Measurements from ENCODE around the gene ULK1.

The ULK1 gene

DNA sequence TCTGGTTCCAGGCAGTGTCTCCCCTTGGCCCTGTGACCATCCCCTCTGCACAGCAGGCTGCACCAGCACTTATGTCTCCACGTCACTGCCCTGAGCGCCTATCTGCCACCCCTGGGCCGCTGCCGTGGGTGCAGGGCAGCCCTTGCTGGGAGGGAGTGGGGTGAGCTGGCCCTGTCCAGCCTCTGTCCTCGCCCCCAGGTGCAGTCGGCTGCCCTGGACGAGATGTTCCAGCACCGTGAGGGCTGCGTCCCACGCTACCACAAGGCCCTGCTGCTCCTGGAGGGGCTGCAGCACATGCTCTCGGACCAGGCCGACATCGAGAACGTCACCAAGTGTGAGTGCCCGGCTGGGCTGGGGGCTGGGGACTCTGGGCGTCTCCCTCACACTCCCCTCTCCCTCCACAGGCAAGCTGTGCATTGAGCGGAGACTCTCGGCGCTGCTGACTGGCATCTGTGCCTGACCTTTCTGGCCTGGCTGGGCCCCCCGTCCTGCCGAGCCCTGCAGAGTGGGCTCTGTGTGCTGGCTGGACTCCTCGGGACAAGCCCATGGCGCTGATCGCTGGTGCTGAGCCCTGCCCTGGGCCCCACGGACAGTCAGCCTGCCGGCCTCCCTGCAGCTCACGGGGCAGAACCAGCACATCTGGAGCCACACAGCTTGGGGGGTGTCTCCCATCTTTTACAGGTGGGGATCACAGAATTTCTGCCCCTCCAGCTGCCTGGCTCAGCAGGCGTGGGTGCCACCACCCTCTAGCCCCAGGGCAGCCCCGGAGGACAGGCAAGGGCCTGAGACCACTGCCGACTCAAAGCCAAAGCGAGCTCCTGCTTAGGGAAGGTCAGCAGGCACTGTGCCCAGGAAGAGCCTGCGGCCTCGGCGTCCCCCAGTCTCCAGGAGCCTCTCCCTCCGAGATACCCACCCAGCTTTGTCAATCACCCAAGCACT is 26.7 kb downstream of the ULK1 start:
- DNase-seq = no peak

- no peak for DNase-seq
Measured at GRCh38 chr12:131921866-131922769, 27.7 kb downstream of the ULK1 start.

GRCh38 chr12:131922772-131923171 is 28.4 kb downstream of the ULK1 start:
- DNase-seq = no peak

- DNase-seq = no peak
Measured at GRCh38 chr12:131923260-131923659, 28.8 kb downstream of the ULK1 start.

GRCh38 chr12:131927110-131928079 is 33.0 kb downstream of the ULK1 start:
- no peak for DNase-seq

DNA sequence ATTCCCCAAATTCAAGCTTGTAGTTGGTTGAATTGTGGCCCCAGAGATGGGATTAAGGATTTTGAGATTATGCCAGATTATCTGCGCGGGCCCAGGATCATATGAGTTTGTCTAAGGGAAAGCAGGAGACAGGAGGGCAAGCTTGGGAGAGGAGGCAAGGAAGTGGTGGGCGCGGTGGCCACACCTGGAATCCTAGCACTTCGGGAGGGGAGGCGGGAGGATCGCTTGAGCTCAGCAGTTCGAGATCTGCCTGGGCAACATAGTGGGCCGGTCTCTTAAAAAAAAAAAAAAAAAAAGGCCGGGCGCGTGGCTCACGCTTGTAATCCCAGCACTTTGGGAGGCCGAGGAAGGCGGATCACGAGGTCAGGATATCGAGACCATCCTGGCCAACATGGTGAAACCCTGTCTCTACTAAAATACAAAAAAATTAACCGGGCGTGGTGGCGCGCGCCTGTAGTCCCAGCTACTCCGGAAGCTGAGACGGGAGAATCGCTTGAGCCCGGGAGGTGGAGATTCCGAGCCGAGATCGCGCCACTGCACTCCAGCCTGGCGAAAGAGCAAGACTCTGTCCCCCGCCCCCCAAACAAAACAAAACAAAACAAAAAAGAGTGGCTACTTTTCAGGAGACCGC is 33.8 kb downstream of the ULK1 start:
- DNase-seq = no peak

DNA sequence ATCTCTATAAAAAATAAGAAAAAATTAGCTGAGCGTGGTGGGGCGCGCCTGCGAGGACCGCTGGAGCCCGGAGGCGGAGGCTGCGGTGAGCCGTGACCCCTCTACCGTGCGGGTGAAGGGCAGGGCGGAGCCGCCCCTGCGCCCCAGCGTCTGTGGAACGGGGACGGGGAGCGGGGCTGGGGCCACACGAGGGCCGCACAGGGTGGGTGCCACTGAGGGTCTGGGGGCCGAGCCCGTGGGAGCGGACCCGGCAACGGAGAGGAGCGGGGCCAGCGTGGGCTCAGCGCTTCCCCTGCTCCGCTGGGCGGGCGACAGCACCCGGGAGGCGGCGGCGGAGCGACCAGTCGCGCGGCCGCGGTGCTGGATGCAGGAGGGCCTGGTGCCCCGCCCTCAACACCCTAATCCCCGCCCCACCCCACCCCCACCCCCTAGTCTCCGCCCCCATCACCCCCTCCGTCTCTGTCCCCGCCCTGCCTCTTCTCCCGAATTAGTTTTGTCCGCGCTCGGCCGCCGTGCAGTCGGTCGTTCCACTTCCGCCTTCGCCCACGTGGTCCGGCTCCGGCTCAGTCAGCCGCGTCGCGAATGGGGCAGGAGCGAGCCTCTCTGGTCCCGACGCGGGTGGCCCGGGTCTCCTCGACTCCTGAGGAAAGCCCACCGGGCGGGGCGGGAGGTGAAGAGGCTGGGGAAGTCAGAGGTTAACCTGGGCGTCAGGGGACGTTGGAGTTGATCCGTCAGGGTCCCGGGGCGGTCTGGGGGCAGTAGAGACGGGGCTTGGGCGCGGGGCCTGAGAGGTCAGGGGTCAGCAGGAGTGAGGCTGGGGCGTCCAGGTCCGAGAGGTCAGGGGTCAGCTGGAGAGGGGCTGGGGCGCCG is 34.5 kb downstream of the ULK1 start, which contains the start of gene PUS1:
TSS of gene PUS1 (plus strand) at position 566 of the 870 bp plus-strand sequence. CDS start 447 bp downstream, outside the sequence.
- DNase-seq = peak; percentile 96

- no peak for DNase-seq
Measured at GRCh38 chr12:131929581-131930456, 35.4 kb downstream of the ULK1 start.

DNA sequence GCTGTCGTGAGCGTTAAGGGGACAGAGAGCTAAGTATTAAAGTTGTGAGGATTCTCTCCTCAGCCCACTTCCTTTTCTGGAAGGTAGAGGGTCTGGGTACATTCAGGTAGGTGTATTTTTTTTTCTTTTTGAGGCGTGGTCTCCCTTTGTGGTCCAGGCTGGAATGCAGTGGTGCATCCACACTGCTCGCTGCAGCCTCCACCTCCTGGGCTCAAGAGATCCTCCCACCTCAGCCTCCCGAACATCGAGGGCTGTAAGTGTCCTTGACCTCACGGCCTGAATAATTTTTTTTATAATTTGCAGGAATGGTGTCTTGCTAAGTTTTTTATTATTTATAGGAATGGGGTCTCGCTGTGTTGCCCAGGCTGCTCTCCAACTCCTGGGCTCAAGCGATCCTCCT is 36.1 kb downstream of the ULK1 start:
- DNase-seq = no peak

- DNase-seq = no peak
Measured at GRCh38 chr12:131933387-131933786, 39.0 kb downstream of the ULK1 start.

- no peak for DNase-seq
Measured at GRCh38 chr12:131934535-131934934, 40.1 kb downstream of the ULK1 start.

- no peak for DNase-seq
Measured at GRCh38 chr12:131938082-131938481, 43.7 kb downstream of the ULK1 start.

- DNase-seq = no peak
Measured at GRCh38 chr12:131939007-131939406, 44.6 kb downstream of the ULK1 start.

- no peak for DNase-seq
Measured at GRCh38 chr12:131940141-131940547, 45.7 kb downstream of the ULK1 start.

DNA sequence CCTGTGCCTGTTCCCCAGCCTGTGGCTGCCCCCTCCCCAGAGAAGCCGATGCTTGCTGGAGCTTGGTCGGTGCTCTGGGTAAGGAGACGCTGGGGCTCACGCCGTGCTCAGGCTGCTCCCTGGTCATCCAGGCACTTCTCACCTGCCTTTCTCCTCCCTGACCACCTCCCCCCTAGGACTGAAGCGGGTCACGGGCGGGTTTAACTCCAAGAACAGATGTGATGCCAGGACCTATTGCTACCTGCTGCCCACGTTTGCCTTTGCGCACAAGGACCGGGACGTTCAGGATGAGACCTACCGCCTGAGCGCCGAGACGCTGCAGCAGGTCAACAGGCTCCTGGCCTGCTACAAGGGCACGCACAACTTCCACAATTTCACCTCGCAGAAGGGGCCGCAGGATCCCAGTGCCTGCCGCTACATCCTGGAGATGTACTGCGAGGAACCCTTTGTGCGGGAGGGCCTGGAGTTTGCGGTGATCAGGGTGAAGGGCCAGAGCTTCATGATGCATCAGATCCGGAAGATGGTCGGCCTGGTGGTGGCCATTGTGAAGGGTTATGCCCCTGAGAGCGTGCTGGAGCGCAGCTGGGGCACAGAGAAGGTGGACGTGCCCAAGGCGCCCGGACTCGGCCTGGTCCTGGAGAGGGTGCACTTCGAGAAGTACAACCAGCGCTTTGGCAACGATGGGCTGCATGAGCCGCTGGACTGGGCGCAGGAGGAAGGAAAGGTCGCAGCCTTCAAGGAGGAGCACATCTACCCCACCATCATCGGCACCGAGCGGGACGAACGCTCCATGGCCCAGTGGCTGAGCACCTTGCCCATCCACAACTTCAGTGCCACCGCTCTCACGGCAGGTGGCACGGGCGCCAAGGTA is 46.9 kb downstream of the ULK1 start:
- DNase-seq = no peak

- no peak for DNase-seq
Measured at GRCh38 chr12:131941987-131942341, 47.5 kb downstream of the ULK1 start.

- no peak for DNase-seq
Measured at GRCh38 chr12:131942671-131943070, 48.2 kb downstream of the ULK1 start.

DNA sequence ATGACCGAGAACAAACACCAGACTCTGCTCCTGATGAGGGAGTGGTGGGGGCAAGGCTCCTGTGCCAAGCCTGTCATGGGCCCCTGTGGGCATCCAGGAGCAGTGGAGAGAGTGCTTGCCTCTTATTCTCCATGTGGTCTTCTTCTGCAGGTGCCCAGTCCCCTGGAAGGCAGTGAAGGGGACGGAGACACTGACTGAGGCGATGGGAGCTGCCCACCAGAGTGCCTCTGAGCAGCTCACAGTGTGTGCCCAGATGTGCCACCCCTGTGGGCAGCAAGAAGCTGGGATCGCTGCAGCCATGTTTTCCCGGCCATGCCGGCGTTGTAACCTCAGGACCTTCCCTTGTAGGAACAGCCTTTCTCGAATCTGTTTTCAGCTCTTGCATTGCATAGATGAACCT is 49.0 kb downstream of the ULK1 start:
- DNase-seq = no peak

- no peak for DNase-seq
Measured at GRCh38 chr12:131943876-131944275, 49.5 kb downstream of the ULK1 start.

All from right hindlimb (tissue), 1 donor.